GM12801 (cell line): Measurements from ENCODE around the gene CBX1.

ENCODE experiments used
- CTCF ChIP-seq: IDR thresholded peaks from one replicate; pipeline ENCODE4 v1.5.1; 2011; ENCODE audit warnings: control low read depth; ENCODE audit not compliant: insufficient read length; ENCODE audit errors: extremely low read depth

The CBX1 gene

GRCh38 chr17:48081858-48082257 lies 19.4 kb downstream of the CBX1 start:
- no peak for TF ChIP-seq CTCF

GRCh38 chr17:48074322-48075081 lies 26.8 kb downstream of the CBX1 start:
- TF ChIP-seq CTCF = no peak

- no peak for TF ChIP-seq CTCF
These were observed 29.6 kb downstream of the CBX1 start for GRCh38 chr17:48071654-48072053.

- no peak for TF ChIP-seq CTCF
These were observed 31.1 kb downstream of the CBX1 start for GRCh38 chr17:48070195-48070594.

GRCh38 chr17:48068491-48068961 lies 32.8 kb downstream of the CBX1 start:
- no peak for TF ChIP-seq CTCF

- TF ChIP-seq CTCF = no peak
These were observed 34.0 kb downstream of the CBX1 start for GRCh38 chr17:48067245-48067644.

GRCh38 chr17:48066656-48067055 lies 34.6 kb downstream of the CBX1 start:
- TF ChIP-seq CTCF = no peak
